Neuronal stem cell (in vitro differentiated cells): ENCODE results near the gene EDDM13.

Experiments
- DNase-seq: peaks from one replicate; pipeline ENCODE4 v3.0.0-alpha.2; 2013; ENCODE audit warnings: low spot score
- H2AFZ ChIP-seq: one replicate; pipeline ENCODE4 v1.6.1; 2013; ENCODE audit warnings: mild to moderate bottlenecking, low read length, inconsistent platforms
- H2AK5ac ChIP-seq: 2 replicates; pipeline ENCODE4 v1.6.1; 2013; ENCODE audit warnings: low read depth, mild to moderate bottlenecking, inconsistent platforms, low read length, moderate library complexity, mixed read lengths
- H2BK120ac ChIP-seq: 2 replicates; pipeline ENCODE4 v1.6.1; 2013; ENCODE audit warnings: low read depth, mild to moderate bottlenecking, inconsistent platforms, low read length, moderate library complexity, mixed read lengths
- H2BK12ac ChIP-seq: one replicate; pipeline ENCODE4 v1.6.1; 2013; ENCODE audit warnings: low read length, inconsistent platforms
- H2BK15ac ChIP-seq: 2 replicates; pipeline ENCODE4 v1.6.1; 2013; ENCODE audit warnings: mild to moderate bottlenecking, low read length, inconsistent platforms, mixed read lengths
- H2BK5ac ChIP-seq: one replicate; pipeline ENCODE4 v1.6.1; 2013; ENCODE audit warnings: inconsistent platforms, mild to moderate bottlenecking, low read length, moderate library complexity
- H3K14ac ChIP-seq: one replicate; pipeline ENCODE4 v1.6.1; 2013; ENCODE audit warnings: low read length, inconsistent platforms
- H3K18ac ChIP-seq: 2 replicates; pipeline ENCODE4 v1.6.1; 2013; ENCODE audit warnings: low read length, inconsistent platforms
- H3K23ac ChIP-seq: 2 replicates; pipeline ENCODE4 v1.6.1; 2013; ENCODE audit warnings: low read depth, mild to moderate bottlenecking, mixed read lengths, low read length, inconsistent platforms; ENCODE audit not compliant: poor library complexity
- H3K27ac ChIP-seq: replicated peaks from 3 replicates; pipeline ENCODE4 v1.5.1; 2013; ENCODE audit warnings: low read length, inconsistent platforms
- H3K27me3 ChIP-seq, 3 experiments: 2 replicates each; pipeline ENCODE4 v1.6.1; 2013; ENCODE audit warnings: low read length in 3 of 3, mild to moderate bottlenecking in 2 of 3, inconsistent platforms in 1 of 3, low read depth in 1 of 3, mixed read lengths in 1 of 3, moderate library complexity in 1 of 3; ENCODE audit not compliant: control insufficient read depth in 3 of 3, insufficient read depth in 3 of 3
- H3K36me3 ChIP-seq, 2 donors: replicated peaks in 1 of 2; 2 replicates each; pipeline ENCODE4 v1.6.1; 2013; ENCODE audit warnings: low read length in 2 of 2; ENCODE audit not compliant: control insufficient read depth in 2 of 2, insufficient read depth in 2 of 2
- H3K4ac ChIP-seq: 2 replicates; pipeline ENCODE4 v1.6.1; 2013; ENCODE audit warnings: inconsistent platforms, mild to moderate bottlenecking, low read length, moderate library complexity
- H3K4me1 ChIP-seq, 2 donors: 1 replicate in 1 of 2; 2 replicates in 1 of 2; pipeline ENCODE4 v1.6.1; 2013; ENCODE audit warnings: low read length in 2 of 2, low read depth in 1 of 2; ENCODE audit not compliant: control insufficient read depth in 2 of 2, insufficient read depth in 1 of 2
- H3K4me2 ChIP-seq: one replicate; pipeline ENCODE4 v1.6.1; 2013; ENCODE audit warnings: mild to moderate bottlenecking, low read length, inconsistent platforms; ENCODE audit not compliant: insufficient read depth, poor library complexity, severe bottlenecking
- H3K4me3 ChIP-seq, 2 donors: 2 replicates each; pipeline ENCODE4 v1.5.1; 2013; ENCODE audit warnings: low read length in 2 of 2, mild to moderate bottlenecking in 2 of 2, inconsistent platforms in 1 of 2, moderate library complexity in 1 of 2
- H3K79me1 ChIP-seq: one replicate; pipeline ENCODE4 v1.6.1; 2013; ENCODE audit warnings: low read depth, mild to moderate bottlenecking, inconsistent platforms, low read length, moderate library complexity
- H3K9ac ChIP-seq: one replicate; pipeline ENCODE4 v1.6.1; 2013; ENCODE audit warnings: mild to moderate bottlenecking, low read depth, low read length, inconsistent platforms; ENCODE audit not compliant: poor library complexity
- H3K9me3 ChIP-seq, 2 donors: replicated peaks in 1 of 2; 2 replicates each; pipeline versions ENCODE3 to v1.6.1; 2013; ENCODE audit warnings: low read length in 2 of 2, mild to moderate bottlenecking in 2 of 2, inconsistent platforms in 1 of 2, low read depth in 1 of 2, mixed read lengths in 1 of 2, moderate library complexity in 1 of 2; ENCODE audit not compliant: control insufficient read depth in 2 of 2, insufficient read depth in 1 of 2
- H4K8ac ChIP-seq: one replicate; pipeline ENCODE4 v1.6.1; 2013; ENCODE audit warnings: low read depth, mild to moderate bottlenecking, inconsistent platforms, low read length, moderate library complexity
- H4K91ac ChIP-seq: one replicate; pipeline ENCODE4 v1.6.1; 2013; ENCODE audit warnings: low read length, low read depth, mild to moderate bottlenecking, inconsistent platforms; ENCODE audit not compliant: poor library complexity
- WGBS, 2 donors: extraction: QIAGEN DNeasy Blood & Tissue Kit; methylation state at CpG; one replicate each; pipeline ENCODE4 v1.1.7; 2013; ENCODE audit warnings: missing lambda C conversion rate in 2 of 2, mixed read lengths in 1 of 2; ENCODE audit not compliant: insufficient read length in 2 of 2, insufficient replicate concordance in 1 of 2; ENCODE audit errors: extremely low coverage in 2 of 2; 5-methylcytosine and 5-hydroxymethylcytosine counted together

Gene EDDM13

DNA sequence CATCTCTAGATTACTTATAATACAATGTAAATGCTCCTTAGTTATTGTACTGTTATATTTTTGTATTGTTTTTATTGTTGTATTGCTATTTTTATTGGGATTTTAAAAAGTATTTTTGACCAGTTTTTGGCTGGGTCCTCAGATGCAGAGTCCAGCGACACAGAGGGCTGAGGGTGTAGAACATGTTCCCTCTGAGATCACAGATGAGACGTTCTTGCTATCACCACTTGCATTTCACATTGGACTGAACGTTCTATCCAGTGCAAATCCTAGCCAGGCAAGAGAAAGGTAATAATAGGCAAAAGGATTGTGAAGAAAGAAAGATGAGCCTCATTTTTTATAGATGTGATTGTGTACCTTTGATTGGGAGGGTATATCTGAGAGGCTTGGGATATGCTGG lies 27.1 kb downstream of the EDDM13 start:
- H4K8ac ChIP-seq, result no peak overlapping the region
- WGBS, 2 donors, result no CpG with 5 or more reads among the region's 3 CpGs
- no peaks in the 10 kb centered on the region for H3K9me3 ChIP-seq
- peaks cover 0 to 4% of the 10 kb centered on the region in 2 donors for H3K36me3 ChIP-seq
- H3K27ac ChIP-seq, result no peak overlapping the region
- H2AFZ ChIP-seq, result no peak overlapping the region
- no peak overlapping the region for H3K4me2 ChIP-seq
- no peak overlapping the region for H3K14ac ChIP-seq
- no peak overlapping the region for H2AK5ac ChIP-seq
- H2BK12ac ChIP-seq, result no peak overlapping the region
- H2BK120ac ChIP-seq, result no peak overlapping the region
- no peak overlapping the region for H2BK15ac ChIP-seq
- no peak overlapping the region for H3K23ac ChIP-seq
- H3K4me3 ChIP-seq, result no peak overlapping the region
- no peak for DNase-seq
- H3K4ac ChIP-seq, result no peak overlapping the region
- no peak overlapping the region for H2BK5ac ChIP-seq
- H3K9ac ChIP-seq, result no peak overlapping the region
- H3K79me1 ChIP-seq, result no peaks in the 10 kb centered on the region
- H3K4me1 ChIP-seq, result peaks cover under 1 to 2% of the 10 kb centered on the region in 2 donors
- no peak overlapping the region for H3K18ac ChIP-seq
- no peak overlapping the region for H4K91ac ChIP-seq
- H3K27me3 ChIP-seq, result no peaks in the 10 kb centered on the region

- no peak overlapping the region for H2BK15ac ChIP-seq
- no peaks in the 10 kb centered on the region for H3K9me3 ChIP-seq
- no peaks in the 10 kb centered on the region for H3K4me1 ChIP-seq
- H2BK12ac ChIP-seq, result no peak overlapping the region
- no peak overlapping the region for H2BK120ac ChIP-seq
- no peak overlapping the region for H2BK5ac ChIP-seq
- WGBS, 2 donors, result no CpG with 5 or more reads among the region's 5 CpGs
- H4K8ac ChIP-seq, result no peak overlapping the region
- no peak overlapping the region for H3K18ac ChIP-seq
- no peak overlapping the region for H2AK5ac ChIP-seq
- no peak for DNase-seq
- no peak overlapping the region for H3K4me2 ChIP-seq
- H2AFZ ChIP-seq, result no peak overlapping the region
- H3K23ac ChIP-seq, result no peak overlapping the region
- H3K4me3 ChIP-seq, result no peak overlapping the region
- no peak overlapping the region for H3K9ac ChIP-seq
- H3K27ac ChIP-seq, result no peak overlapping the region
- H3K4ac ChIP-seq, result no peak overlapping the region
- no peaks in the 10 kb centered on the region for H3K79me1 ChIP-seq
- no peak overlapping the region for H3K14ac ChIP-seq
- H3K36me3 ChIP-seq, result peaks cover 0 to 14% of the 10 kb centered on the region in 2 donors
- H4K91ac ChIP-seq, result no peak overlapping the region
- no peaks in the 10 kb centered on the region for H3K27me3 ChIP-seq
These were observed 28.6 kb downstream of the EDDM13 start for GRCh38 chr19:56301155-56301554.

DNA sequence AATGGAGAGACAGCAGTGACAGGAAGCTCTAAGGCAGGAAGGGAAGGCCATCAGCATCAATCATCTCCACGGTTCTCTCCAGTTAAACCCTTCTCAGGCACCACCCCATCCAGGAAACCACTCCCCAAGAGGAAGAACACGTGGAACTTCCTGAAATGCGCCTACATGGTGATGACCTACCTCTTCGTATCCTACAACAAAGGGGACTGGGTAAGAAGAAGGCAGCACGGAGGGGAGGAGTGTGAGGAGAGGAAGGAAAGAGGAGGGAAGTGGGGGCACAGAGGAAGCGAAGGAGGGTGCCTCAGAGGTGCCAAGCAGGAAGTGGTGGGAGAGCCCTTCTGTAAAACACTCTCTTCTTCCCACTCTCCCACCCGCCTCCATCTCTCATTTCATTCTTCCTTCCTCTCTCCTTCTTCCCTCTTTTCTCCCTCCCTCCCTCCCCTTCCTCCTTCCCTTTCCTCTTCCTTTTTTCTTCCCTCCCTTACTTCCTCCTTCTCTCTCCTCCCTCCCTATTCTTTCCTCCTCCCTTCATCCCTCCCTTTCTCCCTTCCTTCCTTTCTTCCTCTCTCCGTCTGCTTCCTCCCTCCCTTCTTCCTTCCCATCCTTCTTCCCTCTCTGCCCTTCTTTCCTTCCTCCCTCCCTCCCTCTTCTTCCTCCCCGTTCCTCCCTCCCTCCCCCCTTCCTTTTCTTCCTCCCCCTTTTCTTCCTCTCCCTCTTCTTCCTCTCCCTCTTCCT lies 29.5 kb downstream of the EDDM13 start:
- Histone ChIP-seq H3K4me3 (no peak overlapping the region), H4K91ac (no peak overlapping the region), H2BK12ac (no peak overlapping the region), H2AFZ (no peak overlapping the region), H3K4ac (no peak overlapping the region), H2AK5ac (no peak overlapping the region), H2BK5ac (no peak overlapping the region), H3K36me3 (peaks cover 0 to 14% of the 10 kb centered on the region in 2 donors), H3K4me1 (no peaks in the 10 kb centered on the region), H4K8ac (no peak overlapping the region), H3K9me3 (no peaks in the 10 kb centered on the region), H3K27ac (no peak overlapping the region), H3K23ac (no peak overlapping the region), H3K27me3 (no peaks in the 10 kb centered on the region), H3K14ac (no peak overlapping the region), H2BK15ac (no peak overlapping the region), H3K18ac (no peak overlapping the region), H3K9ac (no peak overlapping the region), H3K79me1 (no peaks in the 10 kb centered on the region), H3K4me2 (no peak overlapping the region), H2BK120ac (no peak overlapping the region)
- WGBS, 2 donors, result 57% methylated on average over 1 of the region's 9 CpGs; no CpG with 5 or more reads in 1 of the 2 donors
- no peak for DNase-seq

GRCh38 chr19:56304243-56304642 lies 31.7 kb downstream of the EDDM13 start:
- Histone ChIP-seq H3K4me3 (no peak overlapping the region), H3K4me2 (no peak overlapping the region), H3K9ac (peak overlapping the region; percentile 51), H3K79me1 (no peaks in the 10 kb centered on the region), H3K36me3 (peaks cover 2 to 21% of the 10 kb centered on the region in 2 donors), H2BK5ac (no peak overlapping the region), H3K4me1 (no peaks in the 10 kb centered on the region), H3K14ac (no peak overlapping the region), H4K8ac (no peak overlapping the region), H2BK120ac (no peak overlapping the region), H3K27me3 (no peaks in the 10 kb centered on the region), H2AK5ac (no peak overlapping the region), H3K27ac (no peak overlapping the region), H2BK12ac (no peak overlapping the region), H2AFZ (no peak overlapping the region), H3K4ac (no peak overlapping the region), H3K9me3 (no peaks in the 10 kb centered on the region), H4K91ac (no peak overlapping the region), H3K23ac (no peak overlapping the region), H3K18ac (peak overlapping the region; percentile 9), H2BK15ac (no peak overlapping the region)
- no peak for DNase-seq
- no CpG with 5 or more reads among the region's 9 CpGs for WGBS, 2 donors
